SK-N-SH treated with all-trans-retinoic acid at 6 μM for 48 hours (cell line): ENCODE data around the gene CHERP.

Source experiments
- ATAC-seq: fragments of 200-7000 bp; cut with Tn5 transposase; 3 replicates; pipeline ENCODE4 v1.9.1; 2020; ENCODE audit warnings: mild to moderate bottlenecking, moderate library complexity
- ARNTL ChIP-seq: fragments of 450-650 bp; formaldehyde crosslinking; IDR thresholded peaks from 2 replicates; pipeline ENCODE4 v1.5.0; 2020; ENCODE audit warnings: low read depth, mild to moderate bottlenecking, moderate library complexity, borderline replicate concordance
- BACH2 ChIP-seq: fragments of 250-450 bp; sonication (Bioruptor Pico); IDR thresholded peaks from 2 replicates; pipeline ENCODE4 v1.9.0; 2021; ENCODE audit warnings: mild to moderate bottlenecking, borderline replicate concordance
- CREB5 ChIP-seq: fragments of 250-450 bp; sonication (Bioruptor Pico); IDR thresholded peaks from 2 replicates; pipeline ENCODE4 v1.5.1; 2020; ENCODE audit warnings: low read depth, mild to moderate bottlenecking, moderate library complexity
- CSDC2 ChIP-seq: fragments of 250-450 bp; sonication (Bioruptor Pico); IDR thresholded peaks from 2 replicates; pipeline ENCODE4 v1.5.0; 2020; ENCODE audit warnings: mild to moderate bottlenecking, moderate library complexity
- CSRNP3 ChIP-seq: fragments of 250-450 bp; sonication (Bioruptor Pico); IDR thresholded peaks from 2 replicates; pipeline ENCODE4 v1.5.1; 2021; ENCODE audit warnings: mild to moderate bottlenecking, moderate library complexity
- ESRRG ChIP-seq: fragments of 250-450 bp; sonication (Bioruptor Pico); IDR thresholded peaks from 2 replicates; pipeline ENCODE4 v1.6.1; 2021; ENCODE audit warnings: mild to moderate bottlenecking
- GLIS3 ChIP-seq: fragments of 250-450 bp; sonication (Bioruptor Pico); IDR thresholded peaks from 2 replicates; pipeline ENCODE4 v1.5.0; 2020; ENCODE audit warnings: mild to moderate bottlenecking, moderate library complexity
- ISL1 ChIP-seq: fragments of 250-450 bp; sonication (Bioruptor Pico); IDR thresholded peaks from 2 replicates; pipeline ENCODE4 v2.1.2; 2022; ENCODE audit warnings: mild to moderate bottlenecking, moderate library complexity
- OSR1 ChIP-seq: fragments of 250-450 bp; sonication (Bioruptor Pico); IDR thresholded peaks from 2 replicates; pipeline ENCODE4 v1.8.0; 2022; ENCODE audit warnings: moderate library complexity, mild to moderate bottlenecking, inconsistent platforms
- PATZ1 ChIP-seq: fragments of 250-450 bp; sonication (Bioruptor Pico); IDR thresholded peaks from 2 replicates; pipeline ENCODE4 v1.8.0; 2020; ENCODE audit warnings: mild to moderate bottlenecking, moderate library complexity, borderline replicate concordance
- PPARA ChIP-seq: fragments of 250-450 bp; sonication (Bioruptor Pico); IDR thresholded peaks from 2 replicates; pipeline ENCODE4 v1.5.0; 2020; ENCODE audit warnings: mild to moderate bottlenecking, borderline replicate concordance
- RARB ChIP-seq: fragments of 250-450 bp; sonication (Bioruptor Pico); IDR thresholded peaks from 2 replicates; pipeline ENCODE4 v1.8.0; 2021; ENCODE audit warnings: mild to moderate bottlenecking, moderate library complexity
- SNAI2 ChIP-seq: fragments of 250-450 bp; sonication (Bioruptor Pico); IDR thresholded peaks from 2 replicates; pipeline ENCODE4 v1.5.0; 2020; ENCODE audit warnings: mild to moderate bottlenecking, moderate library complexity
- TCF4 ChIP-seq: fragments of 250-450 bp; sonication (Bioruptor Pico); IDR thresholded peaks from 2 replicates; pipeline ENCODE4 v1.8.0; 2021; ENCODE audit warnings: mild to moderate bottlenecking, moderate library complexity, borderline replicate concordance
- TOX ChIP-seq: fragments of 250-450 bp; sonication (Bioruptor Pico); IDR thresholded peaks from 2 replicates; pipeline ENCODE4 v1.8.0; 2021; ENCODE audit warnings: mild to moderate bottlenecking, moderate library complexity, borderline replicate concordance
- TSHZ2 ChIP-seq: fragments of 250-450 bp; sonication (Bioruptor Pico); IDR thresholded peaks from 2 replicates; pipeline ENCODE4 v1.5.0; 2020; ENCODE audit warnings: mild to moderate bottlenecking, moderate library complexity
- ZC3H10 ChIP-seq: fragments of 250-450 bp; sonication (Bioruptor Pico); IDR thresholded peaks from 2 replicates; pipeline ENCODE4 v1.5.1; 2021; ENCODE audit warnings: mild to moderate bottlenecking, moderate library complexity
- ZFP3 ChIP-seq: fragments of 250-450 bp; sonication (Bioruptor Pico); IDR thresholded peaks from 2 replicates; pipeline ENCODE4 v1.5.0; 2020; ENCODE audit warnings: mild to moderate bottlenecking, moderate library complexity
- ZFP30 ChIP-seq: fragments of 450-650 bp; formaldehyde crosslinking; IDR thresholded peaks from 2 replicates; pipeline ENCODE4 v1.5.0; 2022; ENCODE audit warnings: mild to moderate bottlenecking, moderate library complexity
- ZNF565 ChIP-seq: fragments of 450-650 bp; formaldehyde crosslinking; conservative IDR thresholded peaks from 2 replicates; pipeline ENCODE4 v1.5.0; 2020; ENCODE audit warnings: low read depth, mild to moderate bottlenecking, moderate library complexity
- ZNF70 ChIP-seq: fragments of 450-650 bp; formaldehyde crosslinking; IDR thresholded peaks from 2 replicates; pipeline ENCODE4 v1.5.0; 2020; ENCODE audit warnings: mild to moderate bottlenecking, moderate library complexity
- ZNF8 ChIP-seq: fragments of 450-650 bp; formaldehyde crosslinking; IDR thresholded peaks from 2 replicates; pipeline ENCODE4 v1.5.0; 2020; ENCODE audit warnings: mild to moderate bottlenecking, moderate library complexity

The CHERP gene

GRCh38 chr19:16566161-16566560 is 23.9 kb upstream of the CHERP start:
- ATAC-seq, result no peak

GRCh38 chr19:16564842-16565241 is 22.6 kb upstream of the CHERP start:
- no peak for TF ChIP-seq TOX
- no peak for TF ChIP-seq ZFP3 (CRISPR knock-in tag)
- TF ChIP-seq BACH2 (CRISPR knock-in tag), result no peak
- TF ChIP-seq ISL1 (CRISPR knock-in tag), result no peak
- TF ChIP-seq ZNF8, result no peak
- no peak for TF ChIP-seq TCF4 (CRISPR knock-in tag)
- no peak for TF ChIP-seq ZNF565
- TF ChIP-seq CREB5, result no peak
- TF ChIP-seq GLIS3 (CRISPR knock-in tag), result no peak
- no peak for TF ChIP-seq OSR1 (CRISPR knock-in tag)
- no peak for TF ChIP-seq RARB (CRISPR knock-in tag)
- no peak for TF ChIP-seq CSDC2
- no peak for TF ChIP-seq PPARA (CRISPR knock-in tag)
- no peak for TF ChIP-seq PATZ1 (CRISPR knock-in tag)
- TF ChIP-seq ZC3H10, result no peak
- no peak for ATAC-seq

More at GRCh38 chr19:16566161-16566560, 23.9 kb upstream of the CHERP start:
- no peak for TF ChIP-seq ISL1 (CRISPR knock-in tag)
- no peak for TF ChIP-seq ESRRG (CRISPR knock-in tag)
- TF ChIP-seq ZNF8, result no peak
- TF ChIP-seq TCF4 (CRISPR knock-in tag), result no peak
- TF ChIP-seq RARB (CRISPR knock-in tag), result no peak
- TF ChIP-seq ZNF70 (CRISPR knock-in tag), result no peak
- TF ChIP-seq PATZ1 (CRISPR knock-in tag), result no peak
- TF ChIP-seq CREB5, result no peak
- no peak for TF ChIP-seq TOX
- TF ChIP-seq ZNF565, result no peak
- TF ChIP-seq GLIS3 (CRISPR knock-in tag), result no peak
- TF ChIP-seq ZFP3 (CRISPR knock-in tag), result no peak
- no peak for TF ChIP-seq BACH2 (CRISPR knock-in tag)
- no peak for TF ChIP-seq ZFP30 (CRISPR knock-in tag)
- TF ChIP-seq TSHZ2 (CRISPR knock-in tag), result no peak
- TF ChIP-seq OSR1 (CRISPR knock-in tag), result no peak
- no peak for TF ChIP-seq SNAI2 (CRISPR knock-in tag)
- TF ChIP-seq ZC3H10, result no peak
- no peak for TF ChIP-seq CSDC2
- TF ChIP-seq PPARA (CRISPR knock-in tag), result no peak

GRCh38 chr19:16562608-16563025 is 20.4 kb upstream of the CHERP start:
- no peak for ATAC-seq
- TF ChIP-seq CSRNP3 (CRISPR knock-in tag) (no peak), ZNF565 (no peak), ZNF8 (no peak), ZC3H10 (no peak), ZNF70 (CRISPR knock-in tag) (no peak), PATZ1 (CRISPR knock-in tag) (no peak), GLIS3 (CRISPR knock-in tag) (no peak), OSR1 (CRISPR knock-in tag) (no peak), CREB5 (no peak), TCF4 (CRISPR knock-in tag) (no peak), ZFP3 (CRISPR knock-in tag) (no peak), RARB (CRISPR knock-in tag) (no peak), ARNTL (CRISPR knock-in tag) (no peak)
